ENCODE measurements around the gene TRIM8. TPM values are rescaled to one million over a fixed set of nuclear protein-coding genes. Genes with fewer than 3 reads are reported as not detected.

TRIM8 gene
- total RNA-seq, 1 donor: 126 TPM

DNA sequence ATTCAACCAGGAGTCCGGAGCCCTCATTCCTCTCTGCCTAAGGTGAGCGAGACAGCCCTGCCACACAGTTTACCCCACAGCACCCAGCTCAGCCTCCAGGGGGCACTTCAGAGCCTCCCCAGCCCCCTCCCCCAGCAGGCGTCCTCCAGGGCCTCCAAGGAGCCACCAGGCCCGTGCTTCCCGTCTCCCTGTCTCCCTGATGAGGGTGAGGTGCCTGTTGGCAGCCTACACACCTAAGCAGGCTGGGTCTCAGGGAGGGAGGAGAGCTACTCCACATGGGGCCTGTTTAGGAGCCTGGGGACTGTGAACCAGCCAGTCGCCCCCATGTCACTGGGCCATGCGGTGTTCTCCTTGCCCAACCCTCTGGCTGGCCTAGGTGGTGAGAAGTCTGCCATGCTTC is 28.9 kb upstream of the TRIM8 start:
- no peak for DNase-seq (ENCODE audit: insufficient read length, low spot score, missing footprints)
- H3K79me2 ChIP-seq (ENCODE audit: insufficient read depth, low read length): no peaks in the 10 kb centered on the region
- H3K9me3 ChIP-seq (ENCODE audit: low read depth, low read length): no peaks in the 10 kb centered on the region
- TF ChIP-seq, protein P1, sequence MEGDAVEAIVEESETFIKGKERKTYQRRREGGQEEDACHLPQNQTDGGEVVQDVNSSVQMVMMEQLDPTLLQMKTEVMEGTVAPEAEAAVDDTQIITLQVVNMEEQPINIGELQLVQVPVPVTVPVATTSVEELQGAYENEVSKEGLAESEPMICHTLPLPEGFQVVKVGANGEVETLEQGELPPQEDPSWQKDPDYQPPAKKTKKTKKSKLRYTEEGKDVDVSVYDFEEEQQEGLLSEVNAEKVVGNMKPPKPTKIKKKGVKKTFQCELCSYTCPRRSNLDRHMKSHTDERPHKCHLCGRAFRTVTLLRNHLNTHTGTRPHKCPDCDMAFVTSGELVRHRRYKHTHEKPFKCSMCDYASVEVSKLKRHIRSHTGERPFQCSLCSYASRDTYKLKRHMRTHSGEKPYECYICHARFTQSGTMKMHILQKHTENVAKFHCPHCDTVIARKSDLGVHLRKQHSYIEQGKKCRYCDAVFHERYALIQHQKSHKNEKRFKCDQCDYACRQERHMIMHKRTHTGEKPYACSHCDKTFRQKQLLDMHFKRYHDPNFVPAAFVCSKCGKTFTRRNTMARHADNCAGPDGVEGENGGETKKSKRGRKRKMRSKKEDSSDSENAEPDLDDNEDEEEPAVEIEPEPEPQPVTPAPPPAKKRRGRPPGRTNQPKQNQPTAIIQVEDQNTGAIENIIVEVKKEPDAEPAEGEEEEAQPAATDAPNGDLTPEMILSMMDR (IDR thresholded peaks at IDR 0.05; ENCODE audit: extremely low read depth, low read depth, low read length): peak; percentile 43
- H4K20me1 ChIP-seq (ENCODE audit: insufficient read depth, low read length): no peaks in the 10 kb centered on the region
- H3K27ac ChIP-seq (ENCODE audit: low read depth, low read length): no peak overlapping the region
- H3K36me3 ChIP-seq (ENCODE audit: insufficient read depth, low read length): peaks cover 6% of the 10 kb centered on the region
- no peak overlapping the region for H3K4me2 ChIP-seq (ENCODE audit: insufficient read depth, low read length)
- no peaks in the 10 kb centered on the region for H3K27me3 ChIP-seq (ENCODE audit: insufficient read depth, low read length)
- H3K4me3 ChIP-seq (ENCODE audit: insufficient read depth, low read length): no peak overlapping the region
- peaks cover 23% of the 10 kb centered on the region for H3K4me1 ChIP-seq (ENCODE audit: insufficient read depth, low read length)
- no peak overlapping the region for H2AFZ ChIP-seq (ENCODE audit: low read length)

DNA sequence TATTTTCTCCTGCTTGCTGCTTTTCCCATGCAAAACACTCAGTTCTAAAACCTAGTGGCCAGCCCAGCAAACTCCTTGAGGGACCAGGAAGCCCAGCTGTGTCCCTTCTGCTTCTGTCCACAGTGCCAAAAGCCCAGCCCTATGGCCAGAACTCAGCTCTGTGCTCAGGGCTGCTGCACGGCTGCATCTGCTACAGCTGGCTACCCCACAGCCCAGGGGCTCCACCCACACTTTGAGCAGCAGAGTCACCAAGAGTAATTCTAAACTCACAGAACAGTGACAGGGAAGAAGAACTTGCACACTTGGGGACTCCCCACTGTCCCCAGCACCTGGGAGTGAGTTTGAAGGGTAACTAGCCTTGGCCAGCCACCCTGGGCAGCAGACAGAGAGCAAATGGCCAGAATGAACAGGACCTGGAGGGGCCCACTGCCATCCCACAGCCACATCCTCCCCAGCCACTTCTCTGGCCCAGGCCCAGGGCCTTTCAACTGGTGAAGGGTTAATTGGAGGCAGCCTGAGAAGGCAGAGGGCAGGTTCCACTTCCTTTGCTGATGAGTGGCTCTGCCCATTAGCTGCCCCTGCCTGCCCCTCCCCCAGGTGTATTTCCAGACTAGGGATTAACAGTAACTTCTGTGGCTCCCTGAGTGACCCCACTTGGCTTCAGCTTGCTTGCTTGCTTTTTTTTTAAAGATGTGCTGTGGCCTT is 28.1 kb upstream of the TRIM8 start:
- no peaks in the 10 kb centered on the region for H3K9me3 ChIP-seq (ENCODE audit: low read depth, low read length)
- H4K20me1 ChIP-seq (ENCODE audit: insufficient read depth, low read length): no peaks in the 10 kb centered on the region
- no peak overlapping the region for H3K27ac ChIP-seq (ENCODE audit: low read depth, low read length)
- TF ChIP-seq, protein P1 (IDR thresholded peaks at IDR 0.05; ENCODE audit: extremely low read depth, low read depth, low read length): no peak
- no peak overlapping the region for H2AFZ ChIP-seq (ENCODE audit: low read length)
- H3K36me3 ChIP-seq (ENCODE audit: insufficient read depth, low read length): peaks cover 6% of the 10 kb centered on the region
- H3K4me2 ChIP-seq (ENCODE audit: insufficient read depth, low read length): no peak overlapping the region
- no peaks in the 10 kb centered on the region for H3K27me3 ChIP-seq (ENCODE audit: insufficient read depth, low read length)
- no peaks in the 10 kb centered on the region for H3K79me2 ChIP-seq (ENCODE audit: insufficient read depth, low read length)
- H3K4me3 ChIP-seq (ENCODE audit: insufficient read depth, low read length): no peak overlapping the region
- peaks cover 29% of the 10 kb centered on the region for H3K4me1 ChIP-seq (ENCODE audit: insufficient read depth, low read length)
- DNase-seq (ENCODE audit: insufficient read length, low spot score, missing footprints): no peak

DNA sequence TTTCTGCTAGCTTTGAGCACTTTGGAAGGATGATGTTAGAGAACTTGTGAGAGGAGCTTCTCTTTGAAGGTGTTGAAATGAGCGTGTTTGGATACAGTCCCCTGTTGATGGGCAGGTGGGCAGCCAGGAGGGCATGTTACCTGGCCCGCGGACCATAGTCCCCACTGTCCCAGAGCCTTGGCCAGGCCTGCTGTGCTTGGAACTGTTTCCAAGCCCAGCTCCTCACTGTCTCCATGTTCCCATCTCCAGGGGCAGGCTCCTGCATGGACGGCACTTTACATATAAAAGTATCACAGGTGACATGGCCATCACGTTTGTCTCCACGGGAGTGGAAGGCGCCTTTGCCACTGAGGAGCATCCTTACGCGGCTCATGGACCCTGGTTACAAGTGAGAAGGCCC is 27.2 kb upstream of the TRIM8 start:
- Histone ChIP-seq H2AFZ (ENCODE audit: low read length) (no peak overlapping the region), H3K36me3 (ENCODE audit: insufficient read depth, low read length) (peaks cover 6% of the 10 kb centered on the region), H3K4me2 (ENCODE audit: insufficient read depth, low read length) (no peak overlapping the region), H3K27ac (ENCODE audit: low read depth, low read length) (no peak overlapping the region), H3K27me3 (ENCODE audit: insufficient read depth, low read length) (no peaks in the 10 kb centered on the region), H3K9me3 (ENCODE audit: low read depth, low read length) (no peaks in the 10 kb centered on the region), H3K4me3 (ENCODE audit: insufficient read depth, low read length) (no peak overlapping the region), H3K79me2 (ENCODE audit: insufficient read depth, low read length) (no peaks in the 10 kb centered on the region), H3K4me1 (ENCODE audit: insufficient read depth, low read length) (peaks cover 29% of the 10 kb centered on the region), H4K20me1 (ENCODE audit: insufficient read depth, low read length) (no peaks in the 10 kb centered on the region)
- DNase-seq (ENCODE audit: insufficient read length, low spot score, missing footprints): no peak
- TF ChIP-seq, protein P1 (IDR thresholded peaks at IDR 0.05; ENCODE audit: extremely low read depth, low read depth, low read length): no peak

DNA sequence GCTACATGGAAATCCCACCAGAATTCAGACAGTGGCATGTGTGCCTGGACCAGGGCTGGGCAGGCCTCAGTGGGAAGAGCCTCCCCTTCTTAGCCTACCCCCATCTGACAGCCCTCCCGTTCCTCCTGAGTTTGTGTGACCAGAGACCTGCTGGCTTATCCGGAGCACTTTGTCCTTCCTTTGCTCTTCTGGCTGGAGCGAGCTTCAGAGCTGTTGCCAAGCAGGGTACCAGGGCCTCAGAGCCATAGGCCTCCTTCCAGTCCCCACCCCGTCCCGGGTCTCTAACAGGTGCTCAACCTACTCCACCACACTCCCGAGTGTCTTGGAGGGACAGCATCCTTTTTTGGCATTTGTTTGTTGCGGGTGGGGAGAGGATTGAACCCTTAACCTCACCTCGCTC is 26.5 kb upstream of the TRIM8 start:
- no peaks in the 10 kb centered on the region for H4K20me1 ChIP-seq (ENCODE audit: insufficient read depth, low read length)
- no peak overlapping the region for H2AFZ ChIP-seq (ENCODE audit: low read length)
- no peak for DNase-seq (ENCODE audit: insufficient read length, low spot score, missing footprints)
- TF ChIP-seq, protein P1 (IDR thresholded peaks at IDR 0.05; ENCODE audit: extremely low read depth, low read depth, low read length): no peak
- no peaks in the 10 kb centered on the region for H3K79me2 ChIP-seq (ENCODE audit: insufficient read depth, low read length)
- peaks cover 6% of the 10 kb centered on the region for H3K36me3 ChIP-seq (ENCODE audit: insufficient read depth, low read length)
- H3K4me2 ChIP-seq (ENCODE audit: insufficient read depth, low read length): no peak overlapping the region
- H3K9me3 ChIP-seq (ENCODE audit: low read depth, low read length): no peaks in the 10 kb centered on the region
- H3K4me1 ChIP-seq (ENCODE audit: insufficient read depth, low read length): peaks cover 31% of the 10 kb centered on the region
- no peak overlapping the region for H3K4me3 ChIP-seq (ENCODE audit: insufficient read depth, low read length)
- no peaks in the 10 kb centered on the region for H3K27me3 ChIP-seq (ENCODE audit: insufficient read depth, low read length)
- H3K27ac ChIP-seq (ENCODE audit: low read depth, low read length): no peak overlapping the region

Measured in osteoblast (primary cell).